K562 (cell line): Measurements from ENCODE around the gene ZNF385C. TPM values are rescaled to one million over a fixed set of nuclear protein-coding genes. Genes with fewer than 3 reads are reported as not detected.

Experiments
- ATAC-seq: fragments of 200-7000 bp; cut with Tn5 transposase; 3 replicates; pipeline ENCODE4 v1.9.1; 2020; ENCODE audit warnings: moderate library complexity
- BruUV-seq: library from RNA; stranded (reverse); fragments of 400-500 nt; replicated peaks from 2 replicates; lab custom pipeline; 2021; lab: Mats Ljungman, UMichigan
- CTCF ChIA-PET: fragments of 300-600 bp; formaldehyde crosslinking; extraction: SDS; loops from one replicate; lab custom pipeline; 2021; ENCODE audit warnings: low intra/inter-chr PET ratio; lab: Yijun Ruan, JAX
- POLR2A ChIA-PET: fragments of 300-600, 350-650 bp; sonication (Branson Sonifier 250); formaldehyde crosslinking; extraction: SDS; loops from one replicate; lab custom pipeline; 2021; ENCODE audit warnings: antibody characterized with exemption, inconsistent platforms; lab: Yijun Ruan, JAX
- DNase-seq, 4 experiments: peaks; one replicate each; pipeline versions ENCODE4 v3.0.0 to v3.0.0-alpha.2; 2011 to 2018; ENCODE audit warnings: low spot score in 3 of 4, mixed read lengths in 3 of 4; ENCODE audit errors: extremely low read depth in 1 of 4
- FAIRE-seq: peaks from 2 replicates; lab custom pipeline; 2011; peaks lifted over from hg19 to GRCh38; lab: Jason Lieb, UNC
- H2AFZ ChIP-seq: 2 replicates; pipeline ENCODE4 v1.6.0; 2011; ENCODE audit warnings: low read depth, low read length, control low read depth, inconsistent platforms
- H3K27ac ChIP-seq: fragments of 200-600 bp; 3 replicates; pipeline ENCODE4 v1.8.0; 2011; ENCODE audit warnings: low read depth, mild to moderate bottlenecking, control low read depth, inconsistent platforms, low read length, moderate library complexity, mixed read lengths; ENCODE audit errors: extremely low read depth
- H3K27me3 ChIP-seq, 2 experiments: fragments of 300-600 bp in 1 of 2; 2 replicates in 1 of 2; 3 replicates in 1 of 2; pipeline versions ENCODE4 v1.6.0 to v1.8.0; 2011; ENCODE audit warnings: inconsistent platforms in 2 of 2, low read length in 2 of 2, mild to moderate bottlenecking in 1 of 2, mixed read lengths in 1 of 2, moderate library complexity in 1 of 2; ENCODE audit not compliant: control insufficient read depth in 2 of 2, insufficient read depth in 2 of 2
- H3K36me3 ChIP-seq: fragments of 300-600 bp; 3 replicates; pipeline ENCODE4 v1.8.0; 2011; ENCODE audit warnings: mild to moderate bottlenecking, low read length, inconsistent platforms; ENCODE audit not compliant: control insufficient read depth, insufficient read depth
- H3K4me1 ChIP-seq, 2 experiments: fragments of 200-600 bp in 1 of 2; replicated peaks in 1 of 2; 2 replicates in 1 of 2; 3 replicates in 1 of 2; pipeline versions ENCODE4 v1.5.1 to v1.8.0; 2011; ENCODE audit warnings: inconsistent platforms in 2 of 2, low read length in 2 of 2, mild to moderate bottlenecking in 1 of 2, mixed read lengths in 1 of 2, moderate library complexity in 1 of 2; ENCODE audit not compliant: control insufficient read depth in 2 of 2, insufficient read depth in 2 of 2
- H3K4me2 ChIP-seq: 2 replicates; pipeline ENCODE4 v1.6.1; 2011; ENCODE audit warnings: low read length, control low read depth, inconsistent platforms, mixed read lengths; ENCODE audit not compliant: insufficient read depth
- H3K4me3 ChIP-seq: fragments of 200-600 bp; sonication (generic), shearing (Covaris generic); 2 replicates; pipeline ENCODE4 v1.5.1; 2016; ENCODE audit warnings: control low read depth, inconsistent platforms
- H3K79me2 ChIP-seq: fragments of 200-600 bp; 3 replicates; pipeline ENCODE4 v1.8.0; 2011; ENCODE audit warnings: low read length, inconsistent platforms; ENCODE audit not compliant: control insufficient read depth, insufficient read depth
- H3K9ac ChIP-seq, 2 experiments: 2 replicates each; pipeline versions ENCODE4 v1.6.0 to v1.6.1; 2011; ENCODE audit warnings: low read depth in 2 of 2, low read length in 2 of 2, control low read depth in 1 of 2, inconsistent platforms in 1 of 2, mild to moderate bottlenecking in 1 of 2, mixed read lengths in 1 of 2; ENCODE audit not compliant: insufficient read depth in 1 of 2
- H3K9me1 ChIP-seq: one replicate; pipeline ENCODE4 v1.6.0; 2011; ENCODE audit warnings: inconsistent platforms, mild to moderate bottlenecking, low read length, moderate library complexity; ENCODE audit not compliant: control insufficient read depth, insufficient read depth
- H3K9me3 ChIP-seq: replicated peaks from 2 replicates; pipeline ENCODE4 v1.5.1; 2011; ENCODE audit warnings: low read depth, low read length, inconsistent platforms; ENCODE audit not compliant: control insufficient read depth, insufficient read depth
- H4K20me1 ChIP-seq: replicated peaks from 2 replicates; pipeline ENCODE4 v1.6.1; 2011; ENCODE audit warnings: low read length, inconsistent platforms, mixed read lengths; ENCODE audit not compliant: control insufficient read depth, insufficient read depth
- BMI1 ChIP-seq: fragments of 150-350 bp; IDR thresholded peaks from 2 replicates; pipeline ENCODE4 v1.6.1; 2014; ENCODE audit warnings: low read length
- KDM5B ChIP-seq: fragments of 200-600 bp; sonication (generic); IDR thresholded peaks from 2 replicates; pipeline ENCODE4 v1.6.1; 2012; ENCODE audit warnings: low read depth, mild to moderate bottlenecking, moderate library complexity, low read length, control low read depth, inconsistent platforms; ENCODE audit not compliant: insufficient replicate concordance
- MYC ChIP-seq, 2 experiments: fragments of 250-450 bp in 1 of 2; sonication (Bioruptor Pico) in 1 of 2; IDR thresholded peaks; 2 replicates each; pipeline versions ENCODE4 v1.5.1 to v1.6.1; 2012 to 2021; ENCODE audit warnings: low read depth in 2 of 2, borderline replicate concordance in 1 of 2, improper control_type of control experiment in 1 of 2, low read length in 1 of 2, mild to moderate bottlenecking in 1 of 2, moderate library complexity in 1 of 2
- NFXL1 ChIP-seq: fragments of 450-650 bp; formaldehyde crosslinking; IDR thresholded peaks from 2 replicates; pipeline ENCODE4 v1.4.0; 2021; ENCODE audit warnings: mild to moderate bottlenecking
- POLR2A ChIP-seq: fragments of 450-650 bp; conservative IDR thresholded peaks from 2 replicates; pipeline ENCODE4 v1.6.1; 2016
- POLR2G ChIP-seq: fragments of 200-400 bp; formaldehyde crosslinking; IDR thresholded peaks from 2 replicates; pipeline ENCODE4 v1.6.1; 2017; ENCODE audit warnings: low read depth, mild to moderate bottlenecking, antibody characterized with exemption, low read length, moderate library complexity
- RAD51 ChIP-seq: fragments of 450-650 bp; IDR thresholded peaks from 2 replicates; pipeline ENCODE4 v1.7.1; 2016; ENCODE audit warnings: low read depth, mild to moderate bottlenecking, borderline replicate concordance
- USF1 ChIP-seq: sonication (generic); formaldehyde crosslinking; IDR thresholded peaks from 2 replicates; pipeline ENCODE4 v1.9.0; 2022; ENCODE audit warnings: mild to moderate bottlenecking, missing genetic modification reagents
- VEZF1 ChIP-seq: fragments of 200-800 bp; sonication (Bioruptor generic); IDR thresholded peaks from 2 replicates; pipeline ENCODE4 v1.6.1; 2017; ENCODE audit warnings: missing genetic modification characterization, missing compliant biosample characterization
- ZFP1 ChIP-seq: fragments of 450-650 bp; formaldehyde crosslinking; IDR thresholded peaks from 2 replicates; pipeline ENCODE4 v1.4.0; 2020; ENCODE audit warnings: mild to moderate bottlenecking, mixed read lengths
- ZNF79 ChIP-seq: fragments of 250-450 bp; sonication (Bioruptor Pico); IDR thresholded peaks from 2 replicates; pipeline ENCODE4 v1.4.0; 2020; ENCODE audit warnings: low read depth, mild to moderate bottlenecking, moderate library complexity
- WGBS: fragments of 100-300 bp; shearing (Covaris generic); methylation state at CpG from one replicate; pipeline ENCODE4 v1.1.6; 2016; ENCODE audit warnings: low coverage, mixed read lengths; ENCODE audit not compliant: insufficient coverage; ENCODE audit errors: missing lambda C conversion rate; 5-methylcytosine and 5-hydroxymethylcytosine counted together
- in situ Hi-C: fragments of 300-500 bp; cut with MboI; formaldehyde crosslinking; loops from 4 replicates; pipeline ENCODE4 v1.15.0; 2018; ENCODE audit warnings: inconsistent platforms, mixed read lengths
- intact Hi-C: fragments of 100-400 bp; cut with micrococcal nuclease; formaldehyde crosslinking; loops from 2 replicates; pipeline ENCODE4 v1.14.2; 2022
- polyA plus RNA-seq, 8 experiments: library from polyadenylated mRNA; depleted of rRNA in 4 of 8; stranded (reverse) in 5 of 8; unstranded in 3 of 8; fragments of >200 nt; fragmentation: Nextera tagmentation in 2 of 8; fragmentation: Illumina TruSeq in 1 of 8; extraction: Ambion mirVana in 2 of 8; extraction: Trizol in 1 of 8; gene quantifications; 2 replicates each; pipeline versions ENCODE4 v1.2.1 to v1.2.3, GENCODE V29; 2011 to 2014; ENCODE audit warnings: inconsistent platforms in 1 of 8, missing spikeins in 1 of 8
- total RNA-seq, 7 experiments: library from RNA; depleted of rRNA in 6 of 7; stranded (reverse); fragments of >200 nt in 6 of 7; fragmentation: Illumina TruSeq in 2 of 7; extraction: Trizol in 2 of 7; gene quantifications; 2 replicates each; pipeline versions ENCODE4 v1.2.1 to v1.2.3, GENCODE V29; 2011 to 2021; ENCODE audit warnings: low replicate concordance in 1 of 7
- TF ChIP-seq, protein P1 (sequence below), 3 experiments: fragments of 200-800 bp in 1 of 3; sonication (Bioruptor generic) in 1 of 3; sonication (generic) in 1 of 3; formaldehyde crosslinking in 1 of 3; IDR thresholded peaks; 2 replicates each; pipeline versions ENCODE4 v1.6.1 to v1.8.0; 2016 to 2022; ENCODE audit warnings: mild to moderate bottlenecking in 2 of 3, missing compliant biosample characterization in 2 of 3, missing genetic modification characterization in 2 of 3, missing genetic modification reagents in 1 of 3
- TF ChIP-seq, protein P2 (sequence below): fragments of 450-650 bp; IDR thresholded peaks from 2 replicates; pipeline ENCODE4 v1.6.1; 2016; ENCODE audit warnings: borderline replicate concordance

Gene ZNF385C
- total and polyA plus RNA-seq, 9 of the 15 experiments (the other 6 are each of a cell fraction or from before 2014, with no cell fraction given): 0.03 to 0.35 (median 0.18) TPM; not detected in 1

DNA sequence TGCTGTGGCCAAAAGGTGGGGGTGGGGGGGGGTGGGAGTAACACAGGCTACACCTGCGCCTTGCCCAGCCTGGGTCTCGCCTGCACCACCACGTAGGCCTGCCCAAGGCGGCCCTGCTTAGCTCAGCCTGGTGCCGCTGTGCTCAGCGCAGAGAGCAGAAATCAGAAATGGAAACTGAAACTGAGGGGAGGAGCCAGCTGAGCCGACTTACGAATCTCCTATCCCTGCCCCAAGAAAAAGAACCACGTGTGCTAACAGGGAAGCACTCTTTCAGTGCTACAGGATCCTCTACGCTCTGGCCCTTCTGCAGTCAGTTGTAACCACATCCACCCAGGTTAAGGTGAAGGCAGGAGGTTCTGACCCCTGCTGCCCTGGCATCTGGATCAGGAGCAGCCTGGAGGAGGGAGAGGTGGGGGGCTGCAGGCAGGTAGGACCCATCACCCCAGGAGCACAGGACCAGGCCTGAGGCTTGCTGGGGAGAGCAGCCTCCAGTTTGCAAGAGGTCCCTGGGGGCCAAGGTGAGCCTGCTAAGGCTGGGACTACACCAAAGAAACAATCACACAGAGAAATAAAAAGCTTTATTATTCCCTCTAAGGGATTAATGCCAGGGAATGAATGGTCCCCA is 14.4 kb upstream of the ZNF385C start, which contains the start of gene DHX58:
Gene DHX58, minus strand, starts transcription at position 163 of the 625 bp plus-strand sequence. CDS start 822 bp downstream, outside the sequence.
- Histone ChIP-seq H3K9me1 (no peaks in the 10 kb centered on the region), H2AFZ (peak within 1 kb of the TSS; percentile 64; the same call in 1 of the 2 replicates), H4K20me1 (no peaks in the 10 kb centered on the region), H3K27ac (peak within 1 kb of the TSS; percentile 53; the same call in 2 of the 3 replicates), H3K4me2 (peak within 1 kb of the TSS; percentile 69), H3K9me3 (no peaks in the 10 kb centered on the region), H3K9ac (peak within 1 kb of the TSS; percentile 27 to 88; a peak in 3 of 4 replicates), H3K27me3 (no peaks in the 10 kb centered on the region), H3K4me1 (peaks cover 12 to 59% of the 10 kb centered on the region in 2 experiments; a peak in 4 of 5 replicates), H3K79me2 (no peaks in the 10 kb centered on the region), H3K4me3 (no peak within 1 kb of the TSS), H3K36me3 (peaks cover 41% of the 10 kb centered on the region; the same call in 2 of the 3 replicates)
- POLR2A ChIA-PET: interaction anchor here (0.7 to 1.3 kb wide), 4 partner anchors 8 to 151 kb away, joined by 3 to 5 read pairs (median 4); partner anchors contain the start of genes CNP, DNAJC7 and KAT2A
- in situ Hi-C loops (loop anchor here (5.0 to 25.0 kb wide), 3 partner anchors 85 to 375 kb away; partner anchors contain the start of gene HAP1), intact Hi-C loops (no loop called here)
- no TSS peak for BruUV-seq
- ATAC-seq (peak; percentile 72), DNase-seq (peak; percentile 42 to 71 (median 56)), FAIRE-seq (peak; percentile 84)
- WGBS: 10% methylated on average over 6 of the region's 10 CpGs
- CTCF ChIA-PET: interaction anchor here (1.2 to 1.5 kb wide), 2 partner anchors 46 to 89 kb away, joined by 3 to 4 read pairs; no protein-coding TSS in a partner anchor
- TF ChIP-seq, protein P1, sequence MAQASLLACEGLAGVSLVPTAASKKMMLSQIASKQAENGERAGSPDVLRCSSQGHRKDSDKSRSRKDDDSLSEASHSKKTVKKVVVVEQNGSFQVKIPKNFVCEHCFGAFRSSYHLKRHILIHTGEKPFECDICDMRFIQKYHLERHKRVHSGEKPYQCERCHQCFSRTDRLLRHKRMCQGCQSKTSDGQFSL (CRISPR knock-in tag; IDR thresholded peaks at IDR 0.05): peak; percentile 71; the same call in 1 of the 2 replicates
- TF ChIP-seq, protein P1 (tag; IDR thresholded peaks at IDR 0.05): no peak; a peak in 1 of 4 replicates
- TF ChIP-seq POLR2G: 0 out of 2 replicates have a peak, but pooled peaks have one; percentile 29
- peak; percentile 38; the same call in 1 of the 2 replicates for TF ChIP-seq VEZF1 (CRISPR knock-in tag)
- peak; percentile 45; the same call in 1 of the 2 replicates for TF ChIP-seq POLR2A
- TF ChIP-seq BMI1: no peak
- peak; percentile 73 for TF ChIP-seq MYC (IDR thresholded peaks at IDR 0.05; ENCODE audit: low read depth, low read length)
- TF ChIP-seq MYC (CRISPR knock-in tag; IDR thresholded peaks at IDR 0.05; ENCODE audit: borderline replicate concordance, low read depth): no peak
- no peak for TF ChIP-seq ZFP1
- no peak for TF ChIP-seq ZNF79 (CRISPR knock-in tag)
- peak; percentile 28 for TF ChIP-seq KDM5B
- TF ChIP-seq, protein P2, sequence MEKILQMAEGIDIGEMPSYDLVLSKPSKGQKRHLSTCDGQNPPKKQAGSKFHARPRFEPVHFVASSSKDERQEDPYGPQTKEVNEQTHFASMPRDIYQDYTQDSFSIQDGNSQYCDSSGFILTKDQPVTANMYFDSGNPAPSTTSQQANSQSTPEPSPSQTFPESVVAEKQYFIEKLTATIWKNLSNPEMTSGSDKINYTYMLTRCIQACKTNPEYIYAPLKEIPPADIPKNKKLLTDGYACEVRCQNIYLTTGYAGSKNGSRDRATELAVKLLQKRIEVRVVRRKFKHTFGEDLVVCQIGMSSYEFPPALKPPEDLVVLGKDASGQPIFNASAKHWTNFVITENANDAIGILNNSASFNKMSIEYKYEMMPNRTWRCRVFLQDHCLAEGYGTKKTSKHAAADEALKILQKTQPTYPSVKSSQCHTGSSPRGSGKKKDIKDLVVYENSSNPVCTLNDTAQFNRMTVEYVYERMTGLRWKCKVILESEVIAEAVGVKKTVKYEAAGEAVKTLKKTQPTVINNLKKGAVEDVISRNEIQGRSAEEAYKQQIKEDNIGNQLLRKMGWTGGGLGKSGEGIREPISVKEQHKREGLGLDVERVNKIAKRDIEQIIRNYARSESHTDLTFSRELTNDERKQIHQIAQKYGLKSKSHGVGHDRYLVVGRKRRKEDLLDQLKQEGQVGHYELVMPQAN: peak; percentile 61; the same call in 1 of the 2 replicates
- 0 out of 2 replicates have a peak, but pooled peaks have one; percentile 25 for TF ChIP-seq NFXL1 (CRISPR knock-in tag)
- peak; percentile 66 for TF ChIP-seq RAD51
- TF ChIP-seq USF1 (CRISPR knock-in tag): peak; percentile 89
